HL-60 (cell line): ENCODE measurements around the gene SDHAF2.

ENCODE experiments used
- DNase-seq, 2 experiments: peaks; one replicate each; pipeline ENCODE4 v3.0.0-alpha.2; 2010 to 2020; ENCODE audit warnings: low read depth in 1 of 2, low spot score in 1 of 2
- H3K27ac ChIP-seq: fragments of 250-450 bp; sonication (Bioruptor Pico); replicated peaks from 2 replicates; pipeline ENCODE4 v1.5.1; 2020; ENCODE audit warnings: mild to moderate bottlenecking, moderate library complexity
- H3K27me3 ChIP-seq: fragments of 250-450 bp; sonication (Bioruptor Pico); 2 replicates; pipeline ENCODE4 v1.5.1; 2021; ENCODE audit warnings: mild to moderate bottlenecking, moderate library complexity; ENCODE audit not compliant: insufficient read depth, poor library complexity, severe bottlenecking
- H3K4me3 ChIP-seq: replicated peaks from 2 replicates; pipeline ENCODE4 v1.5.1; 2011; ENCODE audit warnings: mild to moderate bottlenecking, control low read depth, low read length; ENCODE audit not compliant: insufficient read depth
- GABPA ChIP-seq: IDR thresholded peaks from 2 replicates; pipeline ENCODE4 v1.6.1; 2012; ENCODE audit warnings: low read depth
- POLR2AphosphoS5 ChIP-seq: IDR thresholded peaks from 2 replicates; pipeline ENCODE4 v1.6.1; 2012; ENCODE audit warnings: low read depth
- SPI1 ChIP-seq: IDR thresholded peaks from 2 replicates; pipeline ENCODE4 v1.6.1; 2012; ENCODE audit warnings: low read depth, mild to moderate bottlenecking, borderline replicate concordance
- TF ChIP-seq, protein P1 (sequence below): IDR thresholded peaks from one replicate; pipeline ENCODE4 v1.5.1; 2011; ENCODE audit warnings: low read length, control low read depth, inconsistent platforms; ENCODE audit not compliant: insufficient read depth
- TF ChIP-seq, protein P2 (sequence below): IDR thresholded peaks from 2 replicates; pipeline ENCODE4 v1.6.1; 2012; ENCODE audit warnings: low read depth; ENCODE audit not compliant: insufficient replicate concordance

Gene SDHAF2

GRCh38 chr11:61403658-61404057, 26.3 kb upstream of the SDHAF2 start:
- H3K27me3 ChIP-seq, result no peaks in the 10 kb centered on the region
- H3K27ac ChIP-seq, result no peak overlapping the region
- H3K4me3 ChIP-seq, result no peak overlapping the region
- TF ChIP-seq SPI1 (no peak), GABPA (no peak), POLR2AphosphoS5 (no peak)
- TF ChIP-seq, protein P1, sequence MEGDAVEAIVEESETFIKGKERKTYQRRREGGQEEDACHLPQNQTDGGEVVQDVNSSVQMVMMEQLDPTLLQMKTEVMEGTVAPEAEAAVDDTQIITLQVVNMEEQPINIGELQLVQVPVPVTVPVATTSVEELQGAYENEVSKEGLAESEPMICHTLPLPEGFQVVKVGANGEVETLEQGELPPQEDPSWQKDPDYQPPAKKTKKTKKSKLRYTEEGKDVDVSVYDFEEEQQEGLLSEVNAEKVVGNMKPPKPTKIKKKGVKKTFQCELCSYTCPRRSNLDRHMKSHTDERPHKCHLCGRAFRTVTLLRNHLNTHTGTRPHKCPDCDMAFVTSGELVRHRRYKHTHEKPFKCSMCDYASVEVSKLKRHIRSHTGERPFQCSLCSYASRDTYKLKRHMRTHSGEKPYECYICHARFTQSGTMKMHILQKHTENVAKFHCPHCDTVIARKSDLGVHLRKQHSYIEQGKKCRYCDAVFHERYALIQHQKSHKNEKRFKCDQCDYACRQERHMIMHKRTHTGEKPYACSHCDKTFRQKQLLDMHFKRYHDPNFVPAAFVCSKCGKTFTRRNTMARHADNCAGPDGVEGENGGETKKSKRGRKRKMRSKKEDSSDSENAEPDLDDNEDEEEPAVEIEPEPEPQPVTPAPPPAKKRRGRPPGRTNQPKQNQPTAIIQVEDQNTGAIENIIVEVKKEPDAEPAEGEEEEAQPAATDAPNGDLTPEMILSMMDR, result no peak
- TF ChIP-seq, protein P2, sequence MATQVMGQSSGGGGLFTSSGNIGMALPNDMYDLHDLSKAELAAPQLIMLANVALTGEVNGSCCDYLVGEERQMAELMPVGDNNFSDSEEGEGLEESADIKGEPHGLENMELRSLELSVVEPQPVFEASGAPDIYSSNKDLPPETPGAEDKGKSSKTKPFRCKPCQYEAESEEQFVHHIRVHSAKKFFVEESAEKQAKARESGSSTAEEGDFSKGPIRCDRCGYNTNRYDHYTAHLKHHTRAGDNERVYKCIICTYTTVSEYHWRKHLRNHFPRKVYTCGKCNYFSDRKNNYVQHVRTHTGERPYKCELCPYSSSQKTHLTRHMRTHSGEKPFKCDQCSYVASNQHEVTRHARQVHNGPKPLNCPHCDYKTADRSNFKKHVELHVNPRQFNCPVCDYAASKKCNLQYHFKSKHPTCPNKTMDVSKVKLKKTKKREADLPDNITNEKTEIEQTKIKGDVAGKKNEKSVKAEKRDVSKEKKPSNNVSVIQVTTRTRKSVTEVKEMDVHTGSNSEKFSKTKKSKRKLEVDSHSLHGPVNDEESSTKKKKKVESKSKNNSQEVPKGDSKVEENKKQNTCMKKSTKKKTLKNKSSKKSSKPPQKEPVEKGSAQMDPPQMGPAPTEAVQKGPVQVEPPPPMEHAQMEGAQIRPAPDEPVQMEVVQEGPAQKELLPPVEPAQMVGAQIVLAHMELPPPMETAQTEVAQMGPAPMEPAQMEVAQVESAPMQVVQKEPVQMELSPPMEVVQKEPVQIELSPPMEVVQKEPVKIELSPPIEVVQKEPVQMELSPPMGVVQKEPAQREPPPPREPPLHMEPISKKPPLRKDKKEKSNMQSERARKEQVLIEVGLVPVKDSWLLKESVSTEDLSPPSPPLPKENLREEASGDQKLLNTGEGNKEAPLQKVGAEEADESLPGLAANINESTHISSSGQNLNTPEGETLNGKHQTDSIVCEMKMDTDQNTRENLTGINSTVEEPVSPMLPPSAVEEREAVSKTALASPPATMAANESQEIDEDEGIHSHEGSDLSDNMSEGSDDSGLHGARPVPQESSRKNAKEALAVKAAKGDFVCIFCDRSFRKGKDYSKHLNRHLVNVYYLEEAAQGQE, result no peak
- DNase-seq, result peak in 1 of 2 experiments; percentile 31

DNA sequence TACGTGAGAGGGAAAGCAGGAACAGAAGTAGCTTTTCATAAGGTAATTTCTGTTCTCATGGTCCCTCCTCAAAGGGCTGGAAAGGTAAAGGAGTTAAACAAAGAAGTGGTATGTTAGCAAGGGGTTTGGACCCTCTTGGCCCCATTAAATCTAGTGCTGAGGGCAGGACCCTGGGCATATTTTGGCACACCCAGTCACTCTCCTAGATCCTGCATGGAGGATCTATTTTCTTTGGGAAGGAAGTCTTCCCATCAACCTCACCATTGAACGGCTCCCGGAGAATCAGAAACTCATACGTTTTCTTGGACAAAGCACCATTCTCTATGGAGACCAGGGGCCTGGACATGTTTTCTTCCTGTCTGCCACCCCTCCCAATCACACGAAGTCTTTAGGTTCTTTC, 25.8 kb upstream of the SDHAF2 start:
- Histone ChIP-seq H3K27me3 (no peaks in the 10 kb centered on the region), H3K4me3 (no peak overlapping the region), H3K27ac (no peak overlapping the region)
- DNase-seq, result no peak
- TF ChIP-seq, protein P2, result no peak
- TF ChIP-seq, protein P1, result no peak
- TF ChIP-seq GABPA (no peak), SPI1 (no peak), POLR2AphosphoS5 (no peak)

DNA sequence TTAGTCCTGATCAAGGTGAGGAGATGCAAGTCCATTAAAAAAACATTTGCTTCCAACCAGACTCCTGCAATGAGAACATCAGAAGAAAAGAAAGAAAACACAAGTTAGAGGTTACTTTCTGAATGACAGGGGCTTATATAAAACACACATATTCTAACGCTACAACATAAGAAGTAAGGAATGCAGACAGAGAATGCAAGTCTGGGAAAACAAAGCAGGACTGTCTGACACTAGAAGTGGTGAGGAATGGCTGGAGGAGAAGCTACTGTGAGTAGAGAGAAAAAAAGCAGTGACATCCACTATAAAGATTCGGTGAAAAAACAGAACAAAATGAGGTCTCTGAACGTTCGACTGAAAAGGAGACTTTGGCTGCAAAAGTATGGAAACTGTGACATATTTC, 25.3 kb upstream of the SDHAF2 start:
- no peaks in the 10 kb centered on the region for H3K27me3 ChIP-seq
- H3K27ac ChIP-seq, result no peak overlapping the region
- TF ChIP-seq SPI1, result no peak
- no peak for TF ChIP-seq GABPA
- TF ChIP-seq, protein P1, result no peak
- TF ChIP-seq, protein P2, result no peak
- no peak for TF ChIP-seq POLR2AphosphoS5
- no peak overlapping the region for H3K4me3 ChIP-seq
- no peak for DNase-seq
